ENCODE measurements around the gene DNAH8.

Gene DNAH8

DNA sequence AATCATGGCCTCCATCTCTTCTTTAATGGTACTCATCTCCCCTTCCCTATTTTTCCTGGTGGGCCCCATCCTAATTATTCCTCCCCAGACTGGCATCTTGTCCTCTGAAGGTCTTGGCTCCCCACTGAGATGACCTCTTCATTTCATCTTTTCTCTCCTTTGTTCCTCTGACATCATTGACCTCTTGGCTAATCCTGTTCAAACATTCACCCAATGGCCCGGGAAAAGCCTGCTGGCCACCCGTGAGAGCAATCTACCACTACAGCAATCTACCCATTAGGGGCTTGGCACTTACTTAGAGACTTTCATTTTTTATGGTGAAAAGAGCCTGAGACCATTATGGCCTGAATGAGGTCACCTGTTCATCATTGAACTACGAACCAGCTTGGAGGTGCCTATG lies 130.8 kb downstream of the DNAH8 start:
- TF ChIP-seq, protein P1, sequence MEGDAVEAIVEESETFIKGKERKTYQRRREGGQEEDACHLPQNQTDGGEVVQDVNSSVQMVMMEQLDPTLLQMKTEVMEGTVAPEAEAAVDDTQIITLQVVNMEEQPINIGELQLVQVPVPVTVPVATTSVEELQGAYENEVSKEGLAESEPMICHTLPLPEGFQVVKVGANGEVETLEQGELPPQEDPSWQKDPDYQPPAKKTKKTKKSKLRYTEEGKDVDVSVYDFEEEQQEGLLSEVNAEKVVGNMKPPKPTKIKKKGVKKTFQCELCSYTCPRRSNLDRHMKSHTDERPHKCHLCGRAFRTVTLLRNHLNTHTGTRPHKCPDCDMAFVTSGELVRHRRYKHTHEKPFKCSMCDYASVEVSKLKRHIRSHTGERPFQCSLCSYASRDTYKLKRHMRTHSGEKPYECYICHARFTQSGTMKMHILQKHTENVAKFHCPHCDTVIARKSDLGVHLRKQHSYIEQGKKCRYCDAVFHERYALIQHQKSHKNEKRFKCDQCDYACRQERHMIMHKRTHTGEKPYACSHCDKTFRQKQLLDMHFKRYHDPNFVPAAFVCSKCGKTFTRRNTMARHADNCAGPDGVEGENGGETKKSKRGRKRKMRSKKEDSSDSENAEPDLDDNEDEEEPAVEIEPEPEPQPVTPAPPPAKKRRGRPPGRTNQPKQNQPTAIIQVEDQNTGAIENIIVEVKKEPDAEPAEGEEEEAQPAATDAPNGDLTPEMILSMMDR (IDR thresholded peaks at IDR 0.05; ENCODE audit: control insufficient read depth, extremely low read depth, insufficient read depth), result no peak
- DNase-seq (ENCODE audit: low read depth), result no peak
- no peak overlapping the region for H3K4me3 ChIP-seq (ENCODE audit: low read depth, low read length)

DNA sequence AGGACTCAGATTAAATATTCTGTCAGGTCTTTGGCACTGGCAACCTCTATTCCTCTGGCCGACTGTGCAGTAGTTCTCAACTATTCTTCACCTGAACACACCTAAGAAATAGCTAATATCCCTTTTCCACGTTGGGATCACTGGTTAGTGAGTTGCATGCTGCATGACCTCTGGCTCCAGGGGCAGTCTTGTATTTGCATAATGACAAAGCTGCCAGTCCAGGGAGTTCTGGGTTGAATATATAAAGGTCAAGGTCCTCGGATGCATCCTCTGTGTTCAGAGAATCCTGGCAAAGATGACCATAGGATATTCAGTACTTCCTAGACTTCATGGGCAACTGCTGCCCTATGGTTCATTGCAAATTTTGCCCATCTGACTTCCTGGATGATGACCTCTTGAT lies 131.2 kb downstream of the DNAH8 start:
- TF ChIP-seq, protein P1 (IDR thresholded peaks at IDR 0.05; ENCODE audit: control insufficient read depth, extremely low read depth, insufficient read depth), result no peak
- DNase-seq (ENCODE audit: low read depth), result no peak
- H3K4me3 ChIP-seq (ENCODE audit: low read depth, low read length), result no peak overlapping the region

DNA sequence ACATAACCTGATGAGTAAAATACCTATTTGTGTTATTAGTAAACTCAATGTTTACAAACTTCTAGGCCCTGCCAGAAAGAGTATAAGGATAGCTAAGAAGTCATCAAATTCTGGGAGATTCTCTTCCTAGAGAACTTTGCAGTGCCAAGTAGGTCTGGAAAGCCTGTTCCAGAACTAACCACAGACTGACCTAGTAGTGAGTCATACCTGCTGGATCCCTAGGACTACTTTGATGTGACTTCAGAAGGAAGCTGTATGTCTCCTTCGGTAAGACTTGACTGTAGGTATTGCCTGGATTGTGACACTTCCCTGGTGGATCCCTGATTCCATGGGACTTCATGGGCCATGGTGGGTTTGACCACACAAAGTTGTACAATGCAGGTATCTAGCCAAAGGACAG lies 131.7 kb downstream of the DNAH8 start:
- TF ChIP-seq, protein P1 (IDR thresholded peaks at IDR 0.05; ENCODE audit: control insufficient read depth, extremely low read depth, insufficient read depth), result no peak
- DNase-seq (ENCODE audit: low read depth), result no peak
- H3K4me3 ChIP-seq (ENCODE audit: low read depth, low read length), result no peak overlapping the region

DNA sequence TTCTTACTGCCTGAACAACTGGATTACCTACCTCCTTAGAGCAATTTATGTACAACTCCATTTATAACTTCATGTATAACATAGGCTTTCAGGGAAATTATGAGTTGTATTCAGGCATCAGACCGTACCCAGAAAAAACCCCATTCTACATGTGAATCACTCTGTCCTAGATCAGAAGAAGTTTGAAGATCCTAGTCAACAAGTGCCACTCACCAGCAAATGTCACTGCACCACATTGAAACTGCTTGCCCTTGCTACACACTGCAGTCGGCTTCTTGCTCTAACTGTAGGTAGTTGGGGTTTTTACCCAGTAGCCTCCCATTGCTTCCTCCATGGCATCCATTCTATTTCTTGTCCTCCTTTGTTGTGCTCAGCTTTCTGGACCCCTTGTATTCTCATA lies 132.4 kb downstream of the DNAH8 start:
- no peak overlapping the region for H3K4me3 ChIP-seq (ENCODE audit: low read depth, low read length)
- DNase-seq (ENCODE audit: low read depth), result no peak
- TF ChIP-seq, protein P1 (IDR thresholded peaks at IDR 0.05; ENCODE audit: control insufficient read depth, extremely low read depth, insufficient read depth), result no peak

DNA sequence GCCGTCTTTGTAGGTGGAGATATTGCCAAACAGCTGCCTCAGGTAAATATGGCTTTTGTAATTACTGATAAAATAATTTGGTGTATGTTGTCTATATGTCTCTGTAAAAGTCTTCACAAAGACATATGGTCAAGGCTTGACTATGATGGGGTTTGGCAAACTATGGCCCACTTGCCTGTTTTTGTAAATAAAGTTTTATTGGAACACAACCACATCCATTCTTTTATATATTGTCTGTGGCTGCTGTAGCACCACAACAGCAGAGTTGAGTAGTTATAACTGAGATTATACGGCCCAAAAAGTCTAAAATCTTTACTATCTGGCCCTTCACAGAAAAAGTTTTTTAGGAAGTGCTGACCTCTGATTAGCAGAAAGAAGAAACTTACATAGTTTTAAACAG lies 133.6 kb downstream of the DNAH8 start:
- DNase-seq (ENCODE audit: low read depth), result no peak
- TF ChIP-seq, protein P1 (IDR thresholded peaks at IDR 0.05; ENCODE audit: control insufficient read depth, extremely low read depth, insufficient read depth), result no peak
- no peak overlapping the region for H3K4me3 ChIP-seq (ENCODE audit: low read depth, low read length)

DNA sequence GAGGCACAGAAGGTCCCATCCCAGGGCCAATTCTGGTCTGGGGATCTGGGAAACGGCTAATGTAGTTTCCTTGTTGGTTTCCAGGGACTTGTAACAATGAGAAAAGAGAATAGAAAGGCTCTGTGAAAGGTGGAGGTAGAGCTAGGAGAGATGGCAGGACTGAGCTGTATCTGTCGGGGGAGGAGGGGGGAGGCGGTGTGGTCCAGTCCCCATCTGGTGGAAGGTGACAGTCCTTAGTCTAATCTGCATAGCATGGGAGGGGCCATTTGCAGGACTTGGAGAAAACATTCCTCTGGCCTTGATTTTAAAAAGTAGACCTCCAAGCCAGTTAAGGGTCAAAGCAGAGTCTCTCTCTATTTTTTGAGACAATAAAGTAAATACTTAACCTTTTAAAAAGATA lies 137.1 kb downstream of the DNAH8 start:
- H3K4me3 ChIP-seq (ENCODE audit: low read depth, low read length), result no peak overlapping the region
- no peak for DNase-seq (ENCODE audit: low read depth)
- TF ChIP-seq, protein P1 (IDR thresholded peaks at IDR 0.05; ENCODE audit: control insufficient read depth, extremely low read depth, insufficient read depth), result no peak

DNA sequence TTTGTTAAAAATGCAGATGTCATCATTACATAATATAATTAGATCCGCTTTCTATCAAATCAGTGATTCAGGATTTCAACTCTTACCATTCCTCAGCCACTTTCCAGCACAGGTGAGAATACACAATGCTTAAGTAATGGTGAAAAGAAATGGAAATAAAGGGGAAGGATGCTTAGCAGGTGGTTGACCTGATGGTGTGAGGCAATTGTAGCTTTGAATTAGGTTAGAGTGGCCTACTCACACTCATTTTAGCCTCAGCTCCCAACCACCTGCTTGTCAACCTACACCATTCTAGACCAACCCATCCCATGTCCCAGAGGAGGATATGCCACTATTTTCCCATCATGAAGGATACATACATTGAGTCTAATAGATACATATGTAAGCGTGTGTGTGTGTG lies 138.1 kb downstream of the DNAH8 start:
- H3K4me3 ChIP-seq (ENCODE audit: low read depth, low read length), result no peak overlapping the region
- TF ChIP-seq, protein P1 (IDR thresholded peaks at IDR 0.05; ENCODE audit: control insufficient read depth, extremely low read depth, insufficient read depth), result no peak
- DNase-seq (ENCODE audit: low read depth), result no peak

Data from LNCaP clone FGC (cell line).